A673 (cell line): ENCODE results near the gene TMEM238L. TPM values are rescaled to one million over a fixed set of nuclear protein-coding genes. Genes with fewer than 3 reads are reported as not detected.

ENCODE experiments used
- BruUV-seq: library from RNA; stranded (reverse); fragments of 400-500 nt; replicated peaks from 2 replicates; lab custom pipeline; 2021; lab: Mats Ljungman, UMichigan
- CTCF ChIA-PET: fragments of 300-600 bp; sonication (Branson Sonifier 250); formaldehyde crosslinking; loops from one replicate; lab custom pipeline; 2022; ENCODE audit warnings: antibody characterized with exemption; lab: Charles Lee
- POLR2A ChIA-PET: fragments of 300-600 bp; sonication (Branson Sonifier 250); formaldehyde crosslinking; loops from one replicate; lab custom pipeline; 2022; ENCODE audit warnings: antibody characterized with exemption; ENCODE audit not compliant: low non-redundant PET; lab: Charles Lee
- DNase-seq: peaks from one replicate; pipeline ENCODE4 v3.0.0-alpha.2; 2015; ENCODE audit warnings: low spot score
- H3K27ac ChIP-seq: fragments of 200-600 bp; sonication (generic); 2 replicates; pipeline ENCODE4 v1.5.1; 2016; ENCODE audit warnings: mixed run types, low read depth, mild to moderate bottlenecking, mixed read lengths, antibody characterized with exemption, low read length; ENCODE audit not compliant: poor library complexity, severe bottlenecking
- H3K27me3 ChIP-seq: fragments of 200-600 bp; sonication (generic); replicated peaks from 2 replicates; pipeline ENCODE4 v1.6.1; 2017; ENCODE audit warnings: mixed run types, low read depth, mild to moderate bottlenecking, mixed read lengths, antibody characterized with exemption, low read length; ENCODE audit not compliant: insufficient read depth, poor library complexity
- H3K36me3 ChIP-seq: fragments of 200-600 bp; sonication (generic); 2 replicates; pipeline ENCODE4 v1.6.1; 2016; ENCODE audit warnings: mixed run types, mild to moderate bottlenecking, mixed read lengths, antibody characterized with exemption, low read length; ENCODE audit not compliant: insufficient read depth, poor library complexity, severe bottlenecking
- H3K4me1 ChIP-seq: fragments of 200-600 bp; sonication (generic); 2 replicates; pipeline ENCODE4 v1.6.1; 2017; ENCODE audit warnings: mixed run types, mild to moderate bottlenecking, mixed read lengths, antibody characterized with exemption, low read length; ENCODE audit not compliant: insufficient read depth, poor library complexity, severe bottlenecking
- H3K4me3 ChIP-seq: fragments of 200-600 bp; sonication (generic); 2 replicates; pipeline ENCODE4 v1.5.1; 2016; ENCODE audit warnings: low read depth, mixed run types, mild to moderate bottlenecking, mixed read lengths, low read length; ENCODE audit not compliant: poor library complexity, severe bottlenecking
- H3K9me3 ChIP-seq: fragments of 200-600 bp; sonication (generic); 2 replicates; pipeline ENCODE4 v1.6.1; 2016; ENCODE audit warnings: mixed run types, low read depth, mild to moderate bottlenecking, mixed read lengths, antibody characterized with exemption, low read length; ENCODE audit not compliant: poor library complexity, severe bottlenecking
- CTCF ChIP-seq: fragments of 300-800, 200-600 bp; sonication (generic); conservative IDR thresholded peaks from 2 replicates; pipeline ENCODE4 v1.5.1; 2017; ENCODE audit warnings: low read depth, mild to moderate bottlenecking, antibody characterized with exemption, low read length, moderate library complexity, mixed read lengths
- EZH2 ChIP-seq: fragments of 200-600 bp; sonication (generic); IDR thresholded peaks from 2 replicates; pipeline ENCODE4 v1.6.1; 2017; ENCODE audit warnings: borderline replicate concordance, low read depth, mild to moderate bottlenecking, mixed read lengths, antibody characterized with exemption, low read length; ENCODE audit not compliant: poor library complexity, severe bottlenecking
- intact Hi-C: fragments of 100-400 bp; cut with micrococcal nuclease; formaldehyde crosslinking; loops from one replicate; pipeline ENCODE4 v1.10.0; 2022; ENCODE audit not compliant: unreplicated experiment
- total RNA-seq: library from RNA; stranded (reverse); gene quantifications from 2 replicates; pipeline ENCODE4 v1.2.3, GENCODE V29; 2021

Gene TMEM238L
- total RNA-seq, 1 experiment from 2014 or later, result not detected

- TF ChIP-seq CTCF (no peak), EZH2 (no peak)
- no TSS peak for BruUV-seq
- H3K4me3 ChIP-seq, result no peak overlapping the region
- H3K36me3 ChIP-seq, result no peaks in the 10 kb centered on the region
- no peak for DNase-seq
- intact Hi-C loops, result no loop called here
- no peak overlapping the region for H3K27ac ChIP-seq
- ChIA-PET CTCF (no interaction called here), POLR2A (no interaction called here)
- H3K9me3 ChIP-seq, result no peaks in the 10 kb centered on the region
- H3K27me3 ChIP-seq, result peaks cover 69% of the 10 kb centered on the region
- no peaks in the 10 kb centered on the region for H3K4me1 ChIP-seq
Measured at GRCh38 chr17:10787306-10788045, 16.4 kb downstream of the TMEM238L start.

GRCh38 chr17:10785295-10785694 is 18.6 kb downstream of the TMEM238L start:
- intact Hi-C loops, result no loop called here
- ChIA-PET POLR2A (no interaction called here), CTCF (no interaction called here)
- BruUV-seq, result no TSS peak
- Histone ChIP-seq H3K27ac (no peak overlapping the region), H3K27me3 (peaks cover 80% of the 10 kb centered on the region), H3K36me3 (no peaks in the 10 kb centered on the region), H3K4me3 (no peak overlapping the region), H3K9me3 (no peaks in the 10 kb centered on the region), H3K4me1 (no peaks in the 10 kb centered on the region)
- no peak for TF ChIP-seq EZH2
- TF ChIP-seq CTCF, result no peak
- DNase-seq, result no peak

- H3K4me3 ChIP-seq, result no peak overlapping the region
- no peaks in the 10 kb centered on the region for H3K4me1 ChIP-seq
- ChIA-PET POLR2A (no interaction called here), CTCF (interaction anchor here (0.6 kb wide), 1 partner anchor 55 kb away, joined by 5 read pairs; no protein-coding TSS in a partner anchor)
- peaks cover 95% of the 10 kb centered on the region for H3K27me3 ChIP-seq
- peaks cover 9% of the 10 kb centered on the region for H3K9me3 ChIP-seq
- TF ChIP-seq EZH2 (no peak), CTCF (no peak)
- H3K36me3 ChIP-seq, result no peaks in the 10 kb centered on the region
- no peak for DNase-seq
- H3K27ac ChIP-seq, result no peak overlapping the region
- intact Hi-C loops, result no loop called here
- no TSS peak for BruUV-seq
Measured at GRCh38 chr17:10779609-10780008, 24.3 kb downstream of the TMEM238L start.
